Rectal smooth muscle tissue (tissue), 1 donor: ENCODE results near the gene DUSP22.

Source experiments
- H3K27ac ChIP-seq: one replicate; pipeline ENCODE4 v1.7.0; 2013; ENCODE audit warnings: low read depth, low read length, inconsistent platforms
- H3K27me3 ChIP-seq: one replicate; pipeline ENCODE4 v1.7.0; 2013; ENCODE audit warnings: low read length; ENCODE audit not compliant: control insufficient read depth, insufficient read depth
- H3K36me3 ChIP-seq: one replicate; pipeline ENCODE4 v1.7.0; 2013; ENCODE audit warnings: low read length; ENCODE audit not compliant: control insufficient read depth, insufficient read depth
- H3K4me1 ChIP-seq: one replicate; pipeline ENCODE4 v1.7.0; 2013; ENCODE audit warnings: low read length; ENCODE audit not compliant: control insufficient read depth, insufficient read depth
- H3K4me3 ChIP-seq: one replicate; pipeline ENCODE4 v1.7.0; 2013; ENCODE audit warnings: low read length
- H3K9ac ChIP-seq: one replicate; pipeline ENCODE4 v1.7.0; 2013; ENCODE audit warnings: low read length

DUSP22 gene

DNA sequence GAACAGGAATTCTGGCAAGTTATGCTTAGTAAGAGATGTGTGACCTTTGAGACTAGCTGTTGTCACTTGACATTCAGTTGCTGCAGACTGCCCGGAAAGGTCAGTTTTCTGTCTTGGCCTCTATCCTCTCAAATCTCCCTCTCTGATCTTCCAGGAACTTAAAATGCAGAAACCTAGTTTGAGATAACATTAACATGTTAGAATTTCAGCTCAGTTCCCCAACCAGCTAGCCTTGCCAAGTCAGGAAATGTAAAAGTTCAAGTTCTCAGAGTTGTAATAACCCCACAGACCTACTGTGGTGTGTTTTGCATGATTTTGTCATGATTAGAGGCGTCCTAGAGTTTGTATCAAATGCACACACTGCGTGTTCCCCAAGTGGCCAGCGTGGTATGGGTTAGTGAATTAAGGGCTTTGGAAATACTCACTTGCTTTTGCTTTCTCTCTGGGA lies 46.6 kb downstream of the DUSP22 start:
- Histone ChIP-seq H3K9ac (no peak overlapping the region), H3K27me3 (no peaks in the 10 kb centered on the region), H3K4me1 (peaks cover 3% of the 10 kb centered on the region), H3K36me3 (peaks cover 3% of the 10 kb centered on the region), H3K27ac (no peak overlapping the region), H3K4me3 (no peak overlapping the region)

DNA sequence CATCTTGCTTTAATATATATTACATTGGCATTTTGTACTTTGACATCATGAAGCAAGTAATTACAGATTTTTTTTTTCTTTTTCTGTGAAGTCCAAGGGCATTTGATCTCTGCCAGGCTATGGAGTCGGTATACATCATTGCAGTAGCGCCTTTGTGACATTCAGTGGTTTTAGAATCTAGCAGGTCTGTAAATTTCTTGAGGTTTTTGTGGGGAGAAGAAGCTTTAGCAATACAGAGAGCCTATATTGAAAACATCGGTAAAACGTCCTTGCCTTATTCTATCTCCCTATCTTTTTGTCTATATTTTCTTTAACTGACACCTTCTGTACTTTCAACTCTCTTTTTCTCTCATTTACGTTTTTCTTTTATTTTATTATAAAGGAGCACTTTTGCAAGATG lies 47.2 kb downstream of the DUSP22 start:
- Histone ChIP-seq H3K27ac (no peak overlapping the region), H3K27me3 (no peaks in the 10 kb centered on the region), H3K4me3 (no peak overlapping the region), H3K4me1 (peaks cover 3% of the 10 kb centered on the region), H3K9ac (no peak overlapping the region), H3K36me3 (peaks cover 3% of the 10 kb centered on the region)

DNA sequence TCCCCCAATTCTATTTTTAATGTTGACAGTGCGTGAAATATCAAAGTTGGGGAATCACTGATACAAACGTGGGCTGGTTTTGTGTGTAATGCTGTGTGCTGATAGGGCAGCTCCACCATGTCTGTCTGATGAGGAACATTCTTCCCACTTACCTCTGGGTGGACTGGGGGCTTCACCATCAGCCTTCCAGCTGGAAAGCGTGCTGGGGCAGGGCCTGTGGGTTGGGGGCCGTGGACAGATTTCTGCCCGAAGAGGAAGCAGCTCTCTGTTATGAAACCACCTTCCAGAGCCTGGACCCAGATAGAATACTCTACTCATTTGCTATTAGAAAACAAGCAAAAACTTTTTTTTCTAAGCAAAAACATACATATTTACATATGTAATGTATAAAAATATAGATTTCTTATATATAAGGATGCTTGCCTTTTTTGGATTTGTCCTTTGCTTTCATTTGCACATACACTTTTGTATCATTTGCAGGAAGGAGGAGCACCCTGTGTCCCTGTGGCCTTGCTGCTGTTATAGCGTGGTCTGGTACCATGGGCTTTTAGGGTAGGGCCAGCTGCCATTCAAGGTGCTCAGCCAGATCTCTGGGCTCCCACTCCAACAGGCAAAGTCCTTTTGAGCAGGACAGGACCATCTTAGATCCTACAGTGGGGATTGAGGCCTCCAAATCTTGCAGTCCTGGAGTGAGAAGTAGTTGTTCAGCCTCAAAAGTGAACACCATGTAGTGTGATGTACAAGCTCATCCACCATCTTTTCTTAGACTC lies 48.1 kb downstream of the DUSP22 start:
- Histone ChIP-seq H3K27me3 (no peaks in the 10 kb centered on the region), H3K9ac (no peak overlapping the region), H3K4me1 (peaks cover 3% of the 10 kb centered on the region), H3K27ac (no peak overlapping the region), H3K36me3 (peaks cover 3% of the 10 kb centered on the region), H3K4me3 (no peak overlapping the region)

DNA sequence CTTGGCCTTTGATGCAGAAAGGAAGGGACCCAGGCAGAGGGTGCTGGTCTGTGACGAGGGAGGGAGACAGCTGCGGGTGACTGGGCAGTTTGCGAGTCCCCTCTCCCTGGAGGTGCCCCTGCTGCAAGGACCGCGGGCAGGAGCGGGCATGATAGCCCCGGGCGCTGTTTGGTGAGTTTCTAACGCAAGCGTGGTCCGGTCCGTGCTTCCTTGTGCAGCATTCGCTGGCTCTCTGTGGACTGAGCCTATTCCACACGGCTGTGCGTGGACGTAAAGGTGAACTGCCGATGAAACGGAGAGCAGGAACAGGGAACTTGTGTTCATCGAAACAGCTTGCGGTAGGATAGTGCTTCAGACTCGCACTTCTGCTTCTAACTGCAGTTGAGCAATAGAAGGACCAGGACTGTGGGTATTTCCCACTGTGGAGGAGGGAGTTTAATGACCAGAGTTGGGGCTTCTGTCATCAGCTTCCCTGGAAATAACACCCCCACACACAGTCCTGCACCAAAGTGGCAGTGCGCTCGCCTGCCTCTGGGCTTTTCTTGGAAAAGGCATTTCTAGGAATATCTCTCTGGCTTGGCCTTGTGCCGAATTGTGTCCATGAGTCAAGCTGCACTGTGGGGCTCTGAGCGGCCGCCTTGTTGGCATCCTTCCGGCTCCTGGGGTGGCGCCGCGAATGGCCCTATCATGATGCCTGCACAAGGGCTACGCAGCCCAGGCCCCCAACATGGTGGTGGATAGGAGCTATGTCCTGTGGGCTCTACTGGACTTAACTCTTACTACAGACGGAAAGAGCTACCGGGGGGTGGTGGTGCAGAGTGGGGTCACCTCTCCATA lies 48.9 kb downstream of the DUSP22 start:
- H3K36me3 ChIP-seq: peaks cover 3% of the 10 kb centered on the region
- no peak overlapping the region for H3K4me3 ChIP-seq
- no peak overlapping the region for H3K27ac ChIP-seq
- no peaks in the 10 kb centered on the region for H3K27me3 ChIP-seq
- H3K4me1 ChIP-seq: peaks cover 6% of the 10 kb centered on the region
- no peak overlapping the region for H3K9ac ChIP-seq

GRCh38 chr6:341914-342831 lies 49.9 kb downstream of the DUSP22 start:
- Histone ChIP-seq H3K4me1 (peaks cover 3% of the 10 kb centered on the region), H3K36me3 (peaks cover 3% of the 10 kb centered on the region), H3K27me3 (no peaks in the 10 kb centered on the region), H3K9ac (no peak overlapping the region), H3K27ac (no peak overlapping the region), H3K4me3 (no peak overlapping the region)

DNA sequence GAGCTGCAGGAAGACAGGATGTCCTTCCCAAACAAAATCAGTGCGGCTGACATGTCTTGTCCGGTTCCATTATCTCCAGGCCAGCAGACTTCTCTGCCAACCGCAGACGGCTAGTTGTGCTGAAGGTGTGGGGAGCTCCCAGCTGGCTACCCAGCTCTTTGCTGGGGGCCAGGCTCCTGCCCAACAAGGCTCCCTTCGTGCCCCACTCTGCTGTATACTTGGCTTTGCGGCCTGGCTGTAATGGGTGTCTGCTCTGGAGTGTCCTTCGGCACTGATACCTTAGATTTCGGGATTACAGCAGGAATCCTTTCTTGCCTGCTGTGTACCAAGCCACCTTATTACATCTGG lies 50.5 kb downstream of the DUSP22 start:
- Histone ChIP-seq H3K36me3 (peaks cover 9% of the 10 kb centered on the region), H3K4me3 (no peak overlapping the region), H3K9ac (no peak overlapping the region), H3K27ac (no peak overlapping the region), H3K27me3 (no peaks in the 10 kb centered on the region), H3K4me1 (peaks cover 3% of the 10 kb centered on the region)

DNA sequence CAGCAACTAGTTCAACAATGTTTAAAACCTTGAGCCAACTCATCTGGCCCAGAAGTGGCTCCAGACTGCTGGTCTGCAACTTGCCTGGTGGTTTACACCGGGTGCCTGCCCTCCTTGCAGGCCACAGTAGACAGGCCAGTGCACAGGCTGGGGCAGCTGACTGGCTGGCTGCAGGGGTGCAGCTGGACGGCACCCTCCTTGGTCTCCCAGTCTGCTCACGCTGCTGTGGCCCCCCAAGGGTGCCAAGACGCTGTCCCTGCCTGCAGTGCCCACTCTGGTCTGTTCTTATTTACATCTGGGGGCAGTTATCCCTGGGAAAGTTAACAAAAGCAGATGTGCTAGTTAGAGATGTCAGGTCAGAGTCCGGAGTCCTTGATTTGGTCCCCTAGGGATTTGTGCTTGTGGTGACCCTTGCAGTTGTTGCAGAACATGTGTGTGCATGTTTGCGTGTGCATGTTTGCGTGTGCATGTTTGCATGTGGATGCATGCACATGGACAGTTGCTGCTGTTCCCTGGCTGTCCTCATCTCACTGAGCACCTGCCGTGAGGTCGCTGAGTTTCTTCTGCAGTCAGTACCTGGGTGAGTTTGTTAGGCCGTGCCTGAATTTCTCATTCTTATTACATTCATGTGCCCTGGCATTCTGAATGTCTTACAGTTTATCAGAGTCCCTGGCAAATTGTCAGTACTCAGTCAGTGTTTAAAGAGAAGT lies 51.1 kb downstream of the DUSP22 start:
- Histone ChIP-seq H3K27ac (no peak overlapping the region), H3K27me3 (no peaks in the 10 kb centered on the region), H3K4me1 (peaks cover 3% of the 10 kb centered on the region), H3K9ac (no peak overlapping the region), H3K36me3 (peaks cover 15% of the 10 kb centered on the region), H3K4me3 (no peak overlapping the region)

GRCh38 chr6:343960-344815 lies 51.9 kb downstream of the DUSP22 start:
- H3K27ac ChIP-seq: no peak overlapping the region
- H3K36me3 ChIP-seq: peaks cover 23% of the 10 kb centered on the region
- no peak overlapping the region for H3K4me3 ChIP-seq
- H3K9ac ChIP-seq: no peak overlapping the region
- H3K4me1 ChIP-seq: peaks cover 3% of the 10 kb centered on the region
- no peaks in the 10 kb centered on the region for H3K27me3 ChIP-seq

DNA sequence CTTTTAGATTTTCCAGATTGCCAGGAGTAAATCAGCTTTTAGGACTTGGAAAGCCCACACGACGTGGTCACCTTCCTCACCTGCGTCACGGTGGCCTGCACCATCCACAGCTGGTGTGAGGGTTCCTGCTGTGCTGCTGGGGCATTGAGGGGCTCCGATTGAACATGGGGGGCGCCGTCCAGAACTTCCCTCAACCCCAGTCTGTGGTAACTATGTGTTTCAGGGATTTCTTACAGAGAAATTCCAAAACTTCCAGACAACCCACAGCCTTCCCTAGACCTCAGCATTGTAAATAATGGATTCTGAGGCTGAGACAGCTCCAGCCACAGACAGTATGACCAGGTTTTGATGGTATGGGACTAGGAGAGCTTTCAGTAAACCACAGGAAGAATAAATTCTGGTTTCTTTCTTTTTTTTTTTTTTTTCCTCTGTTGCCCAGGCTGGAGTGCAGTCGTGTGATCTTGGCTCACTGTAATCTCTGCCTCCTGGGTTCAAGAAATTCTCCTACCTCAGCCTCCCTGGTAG lies 52.6 kb downstream of the DUSP22 start:
- H3K36me3 ChIP-seq: peaks cover 26% of the 10 kb centered on the region
- no peak overlapping the region for H3K9ac ChIP-seq

GRCh38 chr6:345747-346385 lies 53.6 kb downstream of the DUSP22 start:
- no peak overlapping the region for H3K27ac ChIP-seq
- H3K27me3 ChIP-seq: no peaks in the 10 kb centered on the region
- H3K4me3 ChIP-seq: no peak overlapping the region
- H3K9ac ChIP-seq: no peak overlapping the region
- peaks cover 26% of the 10 kb centered on the region for H3K36me3 ChIP-seq
- H3K4me1 ChIP-seq: peaks cover 3% of the 10 kb centered on the region

More for the DNA sequence above, 52.6 kb downstream of the DUSP22 start:
- Histone ChIP-seq H3K4me3 (no peak overlapping the region), H3K27me3 (no peaks in the 10 kb centered on the region), H3K4me1 (peaks cover 3% of the 10 kb centered on the region), H3K27ac (no peak overlapping the region)
